Peyer's patch (tissue), 4 donors: ENCODE measurements around the gene ZNF844. TPM values are rescaled to one million over a fixed set of nuclear protein-coding genes. Genes with fewer than 3 reads are reported as not detected.
A peak's percentile ranks its signal among the peaks of the same experiment; 100 is the strongest.

Experiments
- DNase-seq, 3 donors: peaks; one replicate each; pipeline ENCODE4 v3.0.0-alpha.2; 2017 to 2019
- H3K27ac ChIP-seq, 4 donors: fragments of 200-600 bp; sonication (generic); one replicate each; pipeline ENCODE4 v1.5.1; 2016 to 2019
- H3K27me3 ChIP-seq, 2 donors: fragments of 200-600 bp; sonication (generic); one replicate each; pipeline ENCODE4 v1.5.1; 2019
- H3K36me3 ChIP-seq, 3 donors: fragments of 200-600 bp; sonication (generic); one replicate each; pipeline ENCODE4 v1.5.1; 2016 to 2019
- H3K4me1 ChIP-seq, 4 donors: fragments of 200-600 bp; sonication (generic); one replicate each; pipeline ENCODE4 v1.5.1; 2016 to 2019
- H3K4me3 ChIP-seq, 4 donors: fragments of 200-600 bp; sonication (generic); 1 replicate in 3 of 4; 2 replicates in 1 of 4; pipeline ENCODE4 v1.5.1; 2016 to 2019; ENCODE audit warnings: mild to moderate bottlenecking in 1 of 4
- H3K9me3 ChIP-seq, 4 donors: fragments of 200-600 bp; sonication (generic); one replicate each; pipeline ENCODE4 v1.5.1; 2016 to 2019; ENCODE audit warnings: mild to moderate bottlenecking in 1 of 4
- CTCF ChIP-seq, 6 experiments: fragments of 450-650 bp in 4 of 6; fragments of 200-600 bp in 2 of 6; sonication (generic) in 1 of 6; IDR thresholded peaks; one replicate each; pipeline ENCODE4 v1.5.1; 2017 to 2019; ENCODE audit warnings: antibody characterized with exemption in 6 of 6, mild to moderate bottlenecking in 3 of 6, moderate library complexity in 1 of 6
- POLR2A ChIP-seq, 2 donors: fragments of 450-650 bp; IDR thresholded peaks; one replicate each; pipeline ENCODE4 v1.5.1; 2017; ENCODE audit warnings: antibody characterized with exemption in 2 of 2, mild to moderate bottlenecking in 2 of 2, moderate library complexity in 2 of 2
- total RNA-seq, 4 donors: library from RNA; depleted of rRNA; stranded (reverse); fragments of >200 nt; gene quantifications; one replicate each; pipeline ENCODE4 v1.1.0, GENCODE V29; 2016

Gene ZNF844
- total RNA-seq, 4 donors from 2014 or later = 7.0 to 16.5 (median 9.6) TPM

- peaks cover 0 to 30% (median 0%) of the 10 kb centered on the region in 4 donors for H3K9me3 ChIP-seq
- H3K4me1 ChIP-seq = no peaks in the 10 kb centered on the region
- no peaks in the 10 kb centered on the region for H3K27me3 ChIP-seq
- no peaks in the 10 kb centered on the region for H3K36me3 ChIP-seq
- no peak overlapping the region for H3K27ac ChIP-seq
- no peak for TF ChIP-seq CTCF (IDR thresholded peaks at IDR 0.05)
- no peak for TF ChIP-seq POLR2A (IDR thresholded peaks at IDR 0.05)
- H3K4me3 ChIP-seq = no peak overlapping the region
- no peak for DNase-seq
Observed at GRCh38 chr19:12085074-12085818, 20.7 kb downstream of the ZNF844 start.

- peaks cover 0 to 16% (median 2%) of the 10 kb centered on the region in 4 donors for H3K4me1 ChIP-seq
- TF ChIP-seq POLR2A (IDR thresholded peaks at IDR 0.05) (no peak), CTCF (IDR thresholded peaks at IDR 0.05) (peak; percentile 6 to 51 (median 35))
- H3K9me3 ChIP-seq = peaks cover 0 to 4% (median 0%) of the 10 kb centered on the region in 4 donors
- H3K27ac ChIP-seq = no peak overlapping the region
- H3K36me3 ChIP-seq = no peaks in the 10 kb centered on the region
- no peaks in the 10 kb centered on the region for H3K27me3 ChIP-seq
- H3K4me3 ChIP-seq = no peak overlapping the region
- DNase-seq = peak; percentile 31 to 75 (median 56)
Observed at GRCh38 chr19:12090807-12091206, 26.3 kb downstream of the ZNF844 start.

DNA sequence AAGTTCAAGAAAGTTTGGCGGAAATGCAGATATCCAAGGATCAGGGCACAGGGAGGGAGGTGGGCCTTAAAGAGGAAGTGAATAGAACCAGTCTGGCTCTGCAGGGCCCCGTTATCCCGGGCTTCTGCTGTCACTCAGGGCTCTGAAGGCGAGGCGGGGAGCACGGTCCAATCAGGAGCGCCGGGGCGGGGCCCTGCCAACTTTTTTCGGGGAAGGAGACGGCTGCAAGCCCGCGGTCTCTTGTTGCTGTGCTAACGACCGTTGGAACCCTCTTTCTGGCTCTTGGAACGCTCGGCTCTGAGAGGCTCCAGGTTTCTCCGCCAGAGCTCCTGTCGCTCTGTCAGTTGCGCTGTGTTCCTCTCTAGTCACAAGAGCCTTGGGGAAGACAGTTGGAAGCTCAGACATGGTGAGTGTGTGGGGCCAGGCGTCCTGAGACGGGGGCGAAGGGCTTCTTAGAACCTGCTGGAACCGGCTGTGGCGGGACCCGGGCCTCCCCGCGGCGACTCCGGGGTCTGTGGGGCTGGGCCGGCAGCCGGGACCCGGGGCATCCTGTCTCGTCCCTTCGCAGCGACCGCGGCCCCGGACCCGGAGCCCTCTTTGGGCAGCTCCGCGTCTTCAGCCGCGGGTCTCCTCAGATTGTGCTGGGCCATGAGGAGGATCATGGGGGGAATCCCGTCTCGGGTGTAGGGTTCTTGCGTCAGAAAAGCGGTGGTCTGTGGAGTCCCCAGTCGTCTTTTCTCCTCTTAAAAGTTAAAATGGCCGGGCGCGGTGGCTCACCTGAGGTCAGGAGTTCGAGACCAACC, 27.7 kb downstream of the ZNF844 start:
- H3K36me3 ChIP-seq = no peaks in the 10 kb centered on the region
- peak; percentile 51 to 80 (median 79) for DNase-seq
- H3K4me1 ChIP-seq = peaks cover 0 to 16% (median 2%) of the 10 kb centered on the region in 4 donors
- TF ChIP-seq POLR2A (IDR thresholded peaks at IDR 0.05) (no peak), CTCF (IDR thresholded peaks at IDR 0.05) (no peak)
- H3K27ac ChIP-seq = peak overlapping the region; percentile 40 to 74 (median 56)
- no peaks in the 10 kb centered on the region for H3K27me3 ChIP-seq
- H3K4me3 ChIP-seq = peak overlapping the region; percentile 45 to 66 (median 54)
- peaks cover 0 to 4% (median 0%) of the 10 kb centered on the region in 4 donors for H3K9me3 ChIP-seq

DNA sequence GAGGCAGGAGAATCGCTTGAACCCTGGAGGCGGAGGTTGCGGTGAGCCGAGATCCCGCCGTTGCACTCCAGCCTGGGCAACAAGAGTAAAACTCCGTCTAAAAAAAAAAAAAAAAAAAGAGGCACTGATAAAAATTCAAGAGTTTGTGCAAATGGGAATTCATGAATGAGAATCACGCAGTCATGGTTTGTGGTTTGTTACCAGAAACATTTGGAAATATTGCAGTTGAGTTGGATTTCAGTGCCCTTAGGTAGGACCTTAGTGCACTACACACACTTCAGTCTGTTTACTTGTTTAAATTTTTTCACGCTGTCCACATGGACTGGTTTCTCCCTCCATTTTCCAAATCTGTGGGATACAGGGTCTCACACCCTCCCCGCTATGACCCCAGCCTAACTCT, 28.4 kb downstream of the ZNF844 start:
- Histone ChIP-seq H3K36me3 (no peaks in the 10 kb centered on the region), H3K27me3 (no peaks in the 10 kb centered on the region), H3K4me1 (peaks cover 0 to 16% (median 2%) of the 10 kb centered on the region in 4 donors), H3K9me3 (peaks cover 0 to 1% (median 0%) of the 10 kb centered on the region in 4 donors), H3K27ac (no peak overlapping the region), H3K4me3 (peak overlapping the region; percentile 45 to 66 (median 54))
- TF ChIP-seq CTCF (IDR thresholded peaks at IDR 0.05) = no peak
- TF ChIP-seq POLR2A (IDR thresholded peaks at IDR 0.05) = no peak
- DNase-seq = no peak

DNA sequence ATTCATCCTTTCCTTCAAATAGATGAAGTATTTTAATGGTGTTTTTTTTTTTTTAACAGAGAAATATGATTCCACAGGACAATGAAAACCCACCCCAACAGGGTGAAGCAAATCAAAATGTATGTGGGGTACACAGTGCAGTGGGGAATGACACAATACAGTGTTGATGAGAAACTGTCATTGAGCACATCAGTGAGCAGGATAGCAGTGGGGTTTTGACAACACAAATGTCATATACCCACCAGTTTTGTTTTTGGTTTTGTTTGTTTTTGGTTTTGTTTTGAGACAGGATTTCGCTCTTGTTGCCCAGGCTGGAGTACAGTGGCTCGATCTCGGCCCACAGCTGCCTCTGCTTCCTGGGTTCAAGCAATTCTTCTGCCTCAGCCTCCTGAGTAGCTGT, 29.2 kb downstream of the ZNF844 start:
- H3K4me1 ChIP-seq = peaks cover 0 to 16% (median 2%) of the 10 kb centered on the region in 4 donors
- no peak for DNase-seq
- no peak overlapping the region for H3K4me3 ChIP-seq
- H3K9me3 ChIP-seq = no peaks in the 10 kb centered on the region
- H3K36me3 ChIP-seq = no peaks in the 10 kb centered on the region
- TF ChIP-seq POLR2A (IDR thresholded peaks at IDR 0.05) = no peak
- no peak for TF ChIP-seq CTCF (IDR thresholded peaks at IDR 0.05)
- H3K27me3 ChIP-seq = no peaks in the 10 kb centered on the region
- no peak overlapping the region for H3K27ac ChIP-seq
